Measurements from ENCODE around the gene PGM2.
"Not testable (repeated sequence)": the region's sequence is repeated elsewhere in the genome, so short reads cannot be mapped to it uniquely, and the experiment has no call there.

Gene PGM2

GRCh38 chr4:37818752-37819151, 7.7 kb upstream of the PGM2 start:
- no peak for DNase-seq (ENCODE audit: low spot score)

GRCh38 chr4:37820458-37820857, 6.0 kb upstream of the PGM2 start:
- DNase-seq (ENCODE audit: low spot score): not testable (repeated sequence)

GRCh38 chr4:37821953-37822605, 4.4 kb upstream of the PGM2 start:
- no peak for DNase-seq (ENCODE audit: low spot score)

- not testable (repeated sequence) for DNase-seq (ENCODE audit: low spot score)
These were observed 985 bp upstream of the PGM2 start for GRCh38 chr4:37825501-37825900.

GRCh38 chr4:37825968-37826294, 555 bp upstream of the PGM2 start:
- no peak for DNase-seq (ENCODE audit: low spot score)

- peak; percentile 35 for DNase-seq (ENCODE audit: low spot score)
These were observed 672 bp downstream of the PGM2 start for GRCh38 chr4:37827030-37827685.

GRCh38 chr4:37827802-37828321, 1.4 kb downstream of the PGM2 start:
- no peak for DNase-seq (ENCODE audit: low spot score)

- no peak for DNase-seq (ENCODE audit: low spot score)
These were observed 2.4 kb downstream of the PGM2 start for GRCh38 chr4:37828843-37829242.

- DNase-seq (ENCODE audit: low spot score): no peak
These were observed 4.2 kb downstream of the PGM2 start for GRCh38 chr4:37830640-37831039.

GRCh38 chr4:37835031-37835430, 8.5 kb downstream of the PGM2 start:
- DNase-seq (ENCODE audit: low spot score): no peak

- no peak for DNase-seq (ENCODE audit: low spot score)
These were observed 9.3 kb downstream of the PGM2 start for GRCh38 chr4:37835806-37836205.

- DNase-seq (ENCODE audit: low spot score): no peak
These were observed 9.8 kb downstream of the PGM2 start for GRCh38 chr4:37836274-37836673.

- DNase-seq (ENCODE audit: low spot score): no peak
These were observed 10.5 kb downstream of the PGM2 start for GRCh38 chr4:37836838-37837440.

- peak; percentile 79 for DNase-seq (ENCODE audit: low spot score)
These were observed 11.0 kb downstream of the PGM2 start for GRCh38 chr4:37837446-37837845.

GRCh38 chr4:37839426-37839825, 12.9 kb downstream of the PGM2 start:
- DNase-seq (ENCODE audit: low spot score): no peak

GRCh38 chr4:37844204-37844603, 17.7 kb downstream of the PGM2 start:
- no peak for DNase-seq (ENCODE audit: low spot score)

GRCh38 chr4:37845201-37845600, 18.7 kb downstream of the PGM2 start:
- no peak for DNase-seq (ENCODE audit: low spot score)

GRCh38 chr4:37847311-37847884, 20.9 kb downstream of the PGM2 start:
- no peak for DNase-seq (ENCODE audit: low spot score)

- no peak for DNase-seq (ENCODE audit: low spot score)
These were observed 25.9 kb downstream of the PGM2 start for GRCh38 chr4:37852376-37852775.

GRCh38 chr4:37858112-37858511, 31.6 kb downstream of the PGM2 start:
- DNase-seq (ENCODE audit: low spot score): no peak

- no peak for DNase-seq (ENCODE audit: low spot score)
These were observed 32.4 kb downstream of the PGM2 start for GRCh38 chr4:37858872-37859271.

GRCh38 chr4:37860266-37860665, 33.8 kb downstream of the PGM2 start:
- no peak for DNase-seq (ENCODE audit: low spot score)

- DNase-seq (ENCODE audit: low spot score): no peak
These were observed 36.5 kb downstream of the PGM2 start for GRCh38 chr4:37862961-37863360.

All from AG20443 (cell line).